Keratinocyte (primary cell): ENCODE measurements around the gene GUK1. TPM values are rescaled to one million over a fixed set of nuclear protein-coding genes. Genes with fewer than 3 reads are reported as not detected.

ENCODE experiments used
- DNase-seq: peaks from one replicate; pipeline ENCODE4 v3.0.0-alpha.2; 2011; ENCODE audit warnings: low read depth, missing footprints, low spot score
- FAIRE-seq: peaks from 2 replicates; lab custom pipeline; 2011; peaks lifted over from hg19 to GRCh38; lab: Jason Lieb, UNC
- H2AFZ ChIP-seq: 2 replicates; pipeline ENCODE4 v1.6.0; 2012; ENCODE audit warnings: low read length, control low read depth, inconsistent platforms; ENCODE audit not compliant: control insufficient read depth
- H3K27ac ChIP-seq: 2 replicates; pipeline ENCODE4 v1.5.1; 2011; ENCODE audit warnings: low read length; ENCODE audit not compliant: control insufficient read depth, insufficient read depth
- H3K27me3 ChIP-seq: 3 replicates; pipeline ENCODE4 v1.6.0; 2011; ENCODE audit warnings: low read length; ENCODE audit not compliant: control insufficient read depth, insufficient read depth; ENCODE audit errors: extremely low read depth
- H3K36me3 ChIP-seq, 2 experiments: 2 replicates in 1 of 2; 3 replicates in 1 of 2; pipeline ENCODE4 v1.5.1; 2011; ENCODE audit warnings: low read length in 2 of 2, mild to moderate bottlenecking in 1 of 2; ENCODE audit not compliant: control insufficient read depth in 2 of 2, insufficient read depth in 2 of 2; ENCODE audit errors: extremely low read depth in 1 of 2
- H3K4me1 ChIP-seq: 3 replicates; pipeline ENCODE4 v1.5.1; 2011; ENCODE audit warnings: low read length; ENCODE audit not compliant: control insufficient read depth, insufficient read depth; ENCODE audit errors: extremely low read depth
- H3K4me2 ChIP-seq: 3 replicates; pipeline ENCODE4 v1.6.0; 2011; ENCODE audit warnings: low read depth, low read length; ENCODE audit not compliant: control insufficient read depth, insufficient read depth; ENCODE audit errors: extremely low read depth
- H3K4me3 ChIP-seq, 3 experiments: fragments of 200-600 bp in 1 of 3; sonication (generic) in 1 of 3; 2 replicates in 2 of 3; 3 replicates in 1 of 3; pipeline ENCODE4 v1.5.1; 2011 to 2016; ENCODE audit warnings: low read length in 3 of 3, mild to moderate bottlenecking in 3 of 3, control low read depth in 2 of 3, inconsistent platforms in 1 of 3, low read depth in 1 of 3, mixed read lengths in 1 of 3, mixed run types in 1 of 3, moderate library complexity in 1 of 3; ENCODE audit not compliant: control insufficient read depth in 2 of 3, insufficient read depth in 2 of 3; ENCODE audit errors: extremely low read depth in 1 of 3
- H3K79me2 ChIP-seq: 2 replicates; pipeline ENCODE4 v1.6.0; 2012; ENCODE audit warnings: low read length; ENCODE audit not compliant: control insufficient read depth, insufficient read depth
- H3K9ac ChIP-seq: 3 replicates; pipeline ENCODE4 v1.6.0; 2011; ENCODE audit warnings: low read length; ENCODE audit not compliant: control insufficient read depth, insufficient read depth; ENCODE audit errors: extremely low read depth
- H3K9me1 ChIP-seq: 3 replicates; pipeline ENCODE4 v1.6.0; 2011; ENCODE audit warnings: low read length; ENCODE audit not compliant: control insufficient read depth, insufficient read depth; ENCODE audit errors: extremely low read depth
- H3K9me3 ChIP-seq: 2 replicates; pipeline ENCODE4 v1.5.1; 2012; ENCODE audit warnings: low read depth, low read length; ENCODE audit not compliant: control insufficient read depth
- H4K20me1 ChIP-seq: 3 replicates; pipeline ENCODE4 v1.6.0; 2011; ENCODE audit warnings: low read length; ENCODE audit not compliant: control insufficient read depth, insufficient read depth; ENCODE audit errors: extremely low read depth
- CTCF ChIP-seq, 3 experiments: IDR thresholded peaks in 1 of 3; conservative IDR thresholded peaks in 1 of 3; optimal IDR thresholded peaks in 1 of 3; 2 replicates in 2 of 3; 3 replicates in 1 of 3; pipeline versions ENCODE3 to v1.5.1; 2011; ENCODE audit warnings: low read length in 3 of 3, mild to moderate bottlenecking in 3 of 3, moderate library complexity in 2 of 3, control low read depth in 1 of 3, inconsistent platforms in 1 of 3; ENCODE audit not compliant: insufficient read depth in 2 of 3; ENCODE audit errors: extremely low read depth in 1 of 3
- EZH2 ChIP-seq: IDR thresholded peaks from one replicate; pipeline ENCODE4 v1.6.1; 2012; ENCODE audit warnings: inconsistent platforms, mild to moderate bottlenecking, low read length, moderate library complexity
- dilution Hi-C: fragments of 300-500 bp; cut with MboI; formaldehyde crosslinking; loops from one replicate; pipeline ENCODE4 v1.7.0; 2020; ENCODE audit warnings: low sequenced_read_pairs; ENCODE audit not compliant: extremely low pct_ligation_motif_present
- polyA plus RNA-seq, 5 experiments: library from polyadenylated mRNA; depleted of rRNA in 3 of 5; stranded (reverse) in 3 of 5; stranded (forward) in 1 of 5; unstranded in 1 of 5; fragments of >200 nt; gene quantifications; 1 replicate in 1 of 5; 2 replicates in 3 of 5; 3 replicates in 1 of 5; pipeline versions ENCODE4 v1.2.1 to v1.2.3, GENCODE V29; 2011 to 2012; ENCODE audit warnings: missing spikeins in 2 of 5, low read depth in 1 of 5, low replicate concordance in 1 of 5

GUK1 gene
- polyA plus RNA-seq, 1 donor (not counting 4 experiments of a cell fraction or from before 2014, with no cell fraction given) = 450 TPM

GRCh38 chr1:228190778-228191177 is 50.7 kb downstream of the GUK1 start:
- no peaks in the 10 kb centered on the region for H3K36me3 ChIP-seq
- no peaks in the 10 kb centered on the region for H3K27me3 ChIP-seq
- no peak overlapping the region for H3K4me3 ChIP-seq
- no peaks in the 10 kb centered on the region for H3K9me3 ChIP-seq
- no peaks in the 10 kb centered on the region for H3K9me1 ChIP-seq
- dilution Hi-C loops = no loop called here
- H3K9ac ChIP-seq = no peak overlapping the region
- no peak overlapping the region for H3K4me2 ChIP-seq
- H4K20me1 ChIP-seq = no peaks in the 10 kb centered on the region
- DNase-seq (no peak), FAIRE-seq (no peak)
- no peaks in the 10 kb centered on the region for H3K79me2 ChIP-seq
- TF ChIP-seq CTCF (optimal IDR thresholded peaks at IDR 0.05 in 1 of 3, IDR thresholded peaks at IDR 0.05 in 1 of 3, conservative IDR thresholded peaks at IDR 0.05 in 1 of 3; ENCODE audit: extremely low read depth in 1 of 3, insufficient read depth in 2 of 3, low read length in 3 of 3) (no peak), EZH2 (no peak)
- no peaks in the 10 kb centered on the region for H3K4me1 ChIP-seq
- H2AFZ ChIP-seq = no peak overlapping the region
- no peak overlapping the region for H3K27ac ChIP-seq

- Histone ChIP-seq H3K9ac (no peak overlapping the region), H3K36me3 (no peaks in the 10 kb centered on the region), H3K9me3 (no peaks in the 10 kb centered on the region), H4K20me1 (no peaks in the 10 kb centered on the region), H3K27ac (no peak overlapping the region), H3K27me3 (no peaks in the 10 kb centered on the region), H3K4me3 (no peak overlapping the region), H3K4me2 (no peak overlapping the region), H3K4me1 (no peaks in the 10 kb centered on the region), H3K9me1 (no peaks in the 10 kb centered on the region), H3K79me2 (no peaks in the 10 kb centered on the region), H2AFZ (no peak overlapping the region)
- FAIRE-seq (no peak), DNase-seq (no peak)
- dilution Hi-C loops = no loop called here
- TF ChIP-seq EZH2 (no peak), CTCF (optimal IDR thresholded peaks at IDR 0.05 in 1 of 3, IDR thresholded peaks at IDR 0.05 in 1 of 3, conservative IDR thresholded peaks at IDR 0.05 in 1 of 3; ENCODE audit: extremely low read depth in 1 of 3, insufficient read depth in 2 of 3, low read length in 3 of 3) (no peak)
These were observed 54.4 kb downstream of the GUK1 start for GRCh38 chr1:228194436-228194835.
